Hypothalamus (tissue), 51 donors: ENCODE data around the gene BCKDHA.
"Not testable (repeated sequence)": the region's sequence is repeated elsewhere in the genome, so short reads cannot be mapped to it uniquely, and the experiment has no call there.

Source experiments
- DNase-seq, 51 donors: peaks; one replicate each; lab custom pipeline; 2025; lab: John Stamatoyannopoulos, UW

Gene BCKDHA

GRCh38 chr19:41422955-41423354 is 25.3 kb downstream of the BCKDHA start:
- DNase-seq, result no peak

DNA sequence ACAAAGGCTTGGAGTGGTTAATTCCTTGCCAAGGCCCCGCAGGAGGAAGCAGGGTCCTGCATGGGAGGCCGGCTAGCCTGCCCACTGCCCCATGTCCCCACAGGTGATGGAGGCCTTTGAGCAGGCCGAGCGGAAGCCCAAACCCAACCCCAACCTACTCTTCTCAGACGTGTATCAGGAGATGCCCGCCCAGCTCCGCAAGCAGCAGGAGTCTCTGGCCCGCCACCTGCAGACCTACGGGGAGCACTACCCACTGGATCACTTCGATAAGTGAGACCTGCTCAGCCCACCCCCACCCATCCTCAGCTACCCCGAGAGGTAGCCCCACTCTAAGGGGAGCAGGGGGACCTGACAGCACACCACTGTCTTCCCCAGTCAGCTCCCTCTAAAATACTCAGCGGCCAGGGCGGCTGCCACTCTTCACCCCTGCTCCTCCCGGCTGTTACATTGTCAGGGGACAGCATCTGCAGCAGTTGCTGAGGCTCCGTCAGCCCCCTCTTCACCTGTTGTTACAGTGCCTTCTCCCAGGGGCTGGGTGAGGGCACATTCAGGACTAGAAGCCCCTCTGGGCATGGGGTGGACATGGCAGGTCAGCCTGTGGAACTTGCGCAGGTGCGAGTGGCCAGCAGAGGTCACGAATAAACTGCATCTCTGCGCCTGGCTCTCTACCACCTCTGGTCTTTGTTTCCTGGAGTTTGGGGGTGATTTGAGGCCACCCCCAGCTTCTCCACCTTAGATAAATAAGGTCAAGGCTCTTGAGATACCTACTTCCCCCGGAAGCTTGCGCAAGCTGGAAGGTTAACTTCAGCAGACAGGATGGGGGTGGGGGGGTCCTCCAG is 26.9 kb downstream of the BCKDHA start:
- DNase-seq, result no peak

DNA sequence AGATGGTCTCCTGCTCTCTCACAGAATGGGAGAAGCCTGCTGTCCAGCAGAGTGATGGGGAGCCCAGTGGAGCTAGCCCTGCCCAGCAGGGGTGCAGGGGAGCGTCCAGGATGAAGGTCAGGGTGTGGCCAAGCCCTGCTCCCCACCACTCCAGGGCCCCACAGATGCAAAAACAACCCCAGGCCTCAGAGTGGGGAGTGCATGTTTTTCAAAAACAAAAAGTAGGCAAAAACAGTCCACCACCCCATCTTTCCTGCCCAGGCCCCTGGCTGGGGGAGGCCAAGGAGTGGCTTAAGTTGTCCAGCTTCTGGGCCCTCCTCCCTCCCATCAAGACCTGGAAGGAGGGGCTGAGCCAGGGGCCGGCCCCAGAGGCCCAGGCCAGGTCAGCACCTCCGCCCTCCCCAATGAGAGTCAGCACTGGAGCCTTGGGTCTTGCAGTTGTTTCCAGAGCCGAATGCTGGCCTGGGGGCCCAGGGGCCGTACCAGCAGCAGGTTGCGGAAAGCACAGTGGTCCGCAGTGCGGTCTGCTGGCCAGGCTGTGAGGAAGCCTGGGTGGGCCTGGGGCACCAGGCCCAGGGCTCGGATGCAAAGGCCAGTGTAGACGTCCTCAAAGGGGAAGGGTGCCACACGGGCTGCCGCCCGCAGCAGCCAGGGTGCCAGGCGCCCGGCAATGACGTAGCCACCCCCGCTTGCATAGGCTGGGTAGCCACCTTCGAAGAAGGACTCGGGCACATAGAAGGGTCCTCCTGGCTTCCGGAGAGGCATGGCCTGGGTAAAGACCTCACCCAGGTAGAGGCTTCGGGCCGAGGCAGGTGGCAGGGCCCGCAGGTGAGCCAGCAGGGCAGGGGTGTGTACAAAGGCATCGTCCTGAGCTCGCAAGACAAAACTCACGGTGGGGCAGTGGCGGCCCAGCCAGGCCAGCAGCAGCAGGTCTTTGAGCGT is 27.8 kb downstream of the BCKDHA start:
- DNase-seq, result no peak

- DNase-seq, result no peak
Measured at GRCh38 chr19:41426116-41426841, 28.7 kb downstream of the BCKDHA start.

DNA sequence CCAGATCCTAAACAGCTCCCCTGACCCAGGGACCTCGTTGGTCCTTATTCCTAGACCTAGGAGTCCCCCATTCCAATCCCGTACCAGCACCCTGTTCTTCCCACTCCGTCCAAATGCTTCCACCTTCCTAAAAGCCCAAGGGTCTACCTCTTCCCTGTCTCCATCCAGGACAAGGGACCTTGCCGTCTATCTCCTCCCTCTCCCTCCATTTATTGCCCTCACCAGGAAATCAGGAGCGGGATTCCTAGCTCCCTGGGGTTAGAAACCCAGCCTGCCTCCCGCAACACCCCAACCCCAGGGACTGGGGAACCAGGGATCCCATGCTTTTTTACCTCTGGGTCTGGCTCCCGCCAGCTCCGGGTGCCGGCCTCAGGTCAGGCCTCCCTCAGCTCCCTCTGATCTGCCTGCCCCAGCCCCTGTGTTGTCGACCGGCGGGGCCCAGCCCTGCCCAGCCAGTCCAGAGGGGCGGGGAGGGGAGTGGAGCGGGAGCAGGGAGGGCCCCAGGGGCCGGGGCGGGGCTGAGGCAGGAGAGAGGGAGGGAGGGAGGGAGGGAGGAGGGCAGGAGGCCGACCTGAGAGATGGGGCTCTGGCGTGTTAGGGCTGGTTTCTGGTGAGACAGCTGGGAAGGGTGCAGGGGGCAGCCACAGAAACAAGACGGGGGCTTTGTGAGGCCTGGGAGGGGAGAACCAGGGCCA is 29.5 kb downstream of the BCKDHA start, which contains the start of gene B3GNT8:
TSS of gene B3GNT8 (minus strand) at position 423 of the 695 bp plus-strand sequence. CDS start 596 bp downstream, outside the sequence.
- DNase-seq, result peak in 5 of 51 donors; percentile 1 to 31 (median 19)

DNA sequence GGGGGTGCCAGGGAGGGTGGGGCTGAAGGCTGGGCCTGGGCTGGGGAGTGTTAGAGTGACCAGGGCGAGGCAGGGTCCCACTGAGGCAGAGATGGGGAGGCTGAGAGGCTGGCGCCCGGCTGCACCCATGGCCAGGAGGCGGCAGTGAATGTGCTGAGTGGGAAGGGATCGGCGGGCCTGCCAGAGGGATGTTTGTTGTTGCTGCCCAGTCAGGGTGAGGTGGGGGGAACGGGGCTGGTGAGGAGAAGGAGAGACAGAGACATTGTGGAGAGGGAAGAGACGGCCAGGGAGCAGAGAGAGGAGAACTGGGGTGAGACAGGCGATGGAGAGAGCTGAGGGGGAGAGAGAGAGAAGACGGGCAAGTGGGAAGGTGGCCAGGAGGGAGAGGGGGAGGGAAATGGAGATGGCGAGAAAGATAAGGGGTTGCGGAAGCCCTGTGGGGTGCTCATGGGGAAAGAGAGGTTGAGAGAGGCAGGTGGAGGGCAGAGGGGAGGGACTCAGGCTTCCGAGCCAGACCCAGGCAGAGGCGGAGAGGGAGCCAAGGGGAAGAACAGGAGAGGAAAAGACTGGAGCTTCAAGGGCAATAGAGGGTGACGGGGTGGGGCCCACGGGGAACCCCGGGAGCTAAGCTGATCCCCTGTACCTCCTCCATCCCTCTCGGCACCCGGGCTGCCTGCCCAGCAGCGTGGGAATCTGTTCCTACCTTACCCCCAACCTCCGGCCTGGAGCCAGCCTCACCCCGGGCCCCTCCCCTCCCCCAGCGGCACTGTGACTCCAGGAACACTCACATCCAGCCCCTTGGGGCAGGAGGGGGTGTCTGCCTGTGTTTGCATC is 30.2 kb downstream of the BCKDHA start:
- peak in 6 of 51 donors; percentile 1 to 31 (median 23) for DNase-seq

DNA sequence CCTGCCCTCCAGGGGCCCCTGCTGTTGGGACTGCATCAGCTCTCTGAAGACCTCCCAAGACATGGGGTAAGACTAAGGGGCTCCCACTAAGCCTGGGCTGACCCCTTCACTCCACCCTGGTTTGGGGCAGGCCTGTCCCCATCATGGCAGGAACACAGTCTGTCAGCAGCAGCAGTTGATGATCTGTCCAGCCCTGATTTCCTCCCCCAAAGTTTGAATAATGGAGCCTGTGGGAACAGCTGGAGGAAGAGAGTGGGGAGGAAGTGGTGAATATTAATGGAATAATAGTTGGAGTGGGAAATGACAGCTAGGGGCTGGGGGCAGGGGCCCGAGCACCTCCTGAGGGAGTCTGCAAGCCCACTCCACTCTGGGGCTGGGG is 30.9 kb downstream of the BCKDHA start:
- no peak for DNase-seq

- DNase-seq, result no peak
Measured at GRCh38 chr19:41430922-41431321, 33.3 kb downstream of the BCKDHA start.

- DNase-seq, result peak in 4 of 51 donors; percentile 7 to 19 (median 14)
Measured at GRCh38 chr19:41431426-41432386, 34.1 kb downstream of the BCKDHA start.

GRCh38 chr19:41433171-41433570 is 35.6 kb downstream of the BCKDHA start:
- peak in 1 of 51 donors; percentile 34 for DNase-seq

GRCh38 chr19:41434450-41434849 is 36.8 kb downstream of the BCKDHA start:
- DNase-seq, result no peak

GRCh38 chr19:41435376-41435775 is 37.8 kb downstream of the BCKDHA start:
- DNase-seq, result not testable (repeated sequence)

GRCh38 chr19:41435936-41436673 is 38.5 kb downstream of the BCKDHA start:
- no peak for DNase-seq

DNA sequence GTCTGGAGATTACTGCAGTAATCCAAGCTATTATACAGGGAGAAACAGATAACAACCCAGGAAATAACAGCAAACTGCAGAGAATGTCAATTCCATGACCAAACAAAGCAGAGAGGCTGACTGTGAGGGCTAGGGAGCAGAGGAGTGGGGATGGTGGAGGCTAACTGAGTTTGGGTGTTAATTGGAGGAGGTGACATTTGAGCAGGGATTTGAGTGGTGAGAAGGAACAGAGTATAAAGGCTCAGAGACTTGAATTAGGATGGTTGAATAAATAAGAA is 39.0 kb downstream of the BCKDHA start:
- no peak for DNase-seq

DNA sequence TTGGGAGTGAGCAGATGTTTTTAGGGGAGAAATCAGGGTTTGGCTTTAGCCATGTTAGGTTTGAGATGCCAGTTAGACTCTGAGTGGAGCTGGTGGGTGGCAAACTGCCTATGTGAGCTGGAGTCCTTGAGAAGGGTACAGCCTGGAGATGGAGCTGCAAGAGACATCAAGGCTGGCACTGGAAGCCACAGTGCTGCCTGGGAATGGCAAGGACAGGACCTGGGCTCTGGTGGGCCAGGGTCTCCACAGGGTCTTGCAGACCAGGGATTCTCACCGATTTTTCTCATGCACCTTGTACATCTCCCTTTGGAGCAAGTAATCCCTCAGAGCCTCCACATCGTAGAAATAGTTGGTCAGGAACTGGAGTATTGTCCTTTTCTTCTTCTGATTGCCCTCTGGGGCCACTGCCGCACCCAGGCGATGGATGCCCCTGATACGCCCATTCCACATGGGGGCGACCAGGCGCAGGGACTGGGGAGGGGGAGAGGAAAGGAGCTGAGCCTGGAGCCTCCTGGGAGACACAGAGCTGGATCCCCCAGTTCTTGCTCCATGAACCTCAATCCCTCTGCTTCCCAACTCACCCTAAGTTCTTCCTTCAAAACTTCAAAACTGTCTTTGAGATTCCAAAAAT is 40.4 kb downstream of the BCKDHA start:
- DNase-seq, result no peak

DNA sequence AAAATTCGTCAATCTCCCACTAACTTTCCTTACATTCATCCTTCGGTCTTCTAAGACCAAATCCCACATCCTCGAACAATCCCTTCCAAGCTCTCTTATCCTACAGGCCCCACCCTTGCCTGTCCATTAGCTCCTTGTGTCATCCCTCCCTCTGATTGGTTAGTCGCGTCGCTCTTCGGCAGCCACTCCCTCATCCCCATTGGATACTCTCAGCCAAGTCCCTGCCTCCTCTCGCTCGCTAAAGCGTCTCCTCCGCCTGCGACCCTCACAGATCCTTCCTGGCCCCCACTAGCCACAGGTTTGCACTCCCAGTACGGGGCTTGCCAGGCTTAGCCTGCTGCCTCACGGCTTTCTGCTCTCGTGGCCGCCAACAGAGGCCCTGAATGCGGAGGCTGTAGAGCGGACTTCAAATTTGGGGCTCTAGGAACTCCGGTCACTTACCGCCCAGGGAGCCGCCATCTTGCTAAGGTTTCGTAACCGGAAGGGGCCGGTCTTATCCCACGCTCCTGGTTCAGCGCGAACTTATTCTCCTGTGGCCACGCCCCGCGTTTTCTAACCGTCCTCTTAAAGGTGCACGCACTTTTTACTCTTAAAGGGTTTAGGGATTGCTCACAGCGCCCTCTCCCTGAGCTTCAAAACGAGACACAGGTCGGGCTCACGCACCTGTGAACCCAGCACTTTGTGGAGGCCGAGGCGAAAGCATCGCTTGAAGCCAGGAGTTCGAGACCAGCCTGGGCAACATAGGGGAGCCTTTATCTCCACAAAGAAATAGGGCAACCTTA is 42.0 kb downstream of the BCKDHA start, which contains the start of gene DMAC2:
TSS of gene DMAC2 (minus strand) at position 472 of the 782 bp plus-strand sequence. CDS start at position 459, 13 bp downstream.
- DNase-seq, result peak; percentile 57 to 99 (median 90)
